ENCODE measurements around the gene BUD23.

The BUD23 gene

DNA sequence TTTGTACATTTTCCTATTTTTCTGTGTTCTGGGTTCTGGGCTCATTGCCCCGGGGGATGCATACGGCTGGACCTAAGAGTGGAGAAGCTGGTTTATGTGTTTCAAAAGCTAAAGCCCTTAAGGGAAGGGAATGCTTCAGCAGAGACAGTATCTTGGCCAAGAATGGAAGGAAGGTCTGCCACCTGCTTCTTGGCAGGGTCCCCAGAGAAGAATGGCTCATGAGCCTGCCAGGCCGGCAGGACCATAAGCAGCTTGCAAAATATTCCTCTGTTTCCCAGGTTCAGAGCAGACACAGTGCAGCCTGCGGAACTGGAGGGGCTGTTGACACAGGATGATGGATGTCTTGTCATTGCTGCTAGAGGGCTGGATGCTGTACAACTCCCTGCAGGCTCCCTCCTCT lies 63.0 kb downstream of the BUD23 start:
- DNase-seq: no peak

Data from EL (cell line).